Mesendoderm (in vitro differentiated cells): ENCODE results near the gene AMMECR1.

Experiments
- DNase-seq: peaks from one replicate; pipeline ENCODE4 v3.0.0; 2013
- H2AK5ac ChIP-seq: 2 replicates; pipeline ENCODE4 v1.6.1; 2013; ENCODE audit warnings: low read length, inconsistent platforms
- H2BK120ac ChIP-seq: 2 replicates; pipeline ENCODE4 v1.6.1; 2013; ENCODE audit warnings: low read depth, mild to moderate bottlenecking, low read length, moderate library complexity, mixed read lengths
- H2BK15ac ChIP-seq: replicated peaks from 2 replicates; pipeline ENCODE4 v1.6.1; 2013; ENCODE audit warnings: low read depth, mild to moderate bottlenecking, moderate library complexity
- H2BK5ac ChIP-seq: 2 replicates; pipeline ENCODE4 v1.6.1; 2013; ENCODE audit warnings: low read length, inconsistent platforms
- H3K18ac ChIP-seq: 2 replicates; pipeline ENCODE4 v1.6.1; 2013; ENCODE audit warnings: mild to moderate bottlenecking, low read length, mixed read lengths
- H3K23ac ChIP-seq: one replicate; pipeline ENCODE4 v1.6.1; 2013; ENCODE audit warnings: low read length
- H3K27ac ChIP-seq: 2 replicates; pipeline ENCODE4 v1.5.1; 2013; ENCODE audit warnings: low read depth, mild to moderate bottlenecking, inconsistent platforms, low read length, moderate library complexity
- H3K27me3 ChIP-seq: 2 replicates; pipeline ENCODE4 v1.6.1; 2013; ENCODE audit warnings: low read length, control low read depth, mild to moderate bottlenecking, inconsistent platforms; ENCODE audit not compliant: insufficient read depth, poor library complexity
- H3K36me3 ChIP-seq: 2 replicates; pipeline ENCODE4 v1.6.1; 2013; ENCODE audit warnings: low read length, inconsistent platforms; ENCODE audit not compliant: control insufficient read depth, insufficient read depth
- H3K4ac ChIP-seq: one replicate; pipeline ENCODE4 v1.6.1; 2013; ENCODE audit warnings: low read depth, mild to moderate bottlenecking, low read length, moderate library complexity
- H3K4me1 ChIP-seq: 2 replicates; pipeline ENCODE4 v1.6.1; 2013; ENCODE audit warnings: low read depth, low read length, inconsistent platforms; ENCODE audit not compliant: control insufficient read depth
- H3K4me2 ChIP-seq: 2 replicates; pipeline ENCODE4 v1.6.1; 2013; ENCODE audit warnings: low read length
- H3K4me3 ChIP-seq: 2 replicates; pipeline ENCODE4 v1.5.1; 2013; ENCODE audit warnings: mild to moderate bottlenecking, low read length
- H3K56ac ChIP-seq: one replicate; pipeline ENCODE4 v1.6.1; 2013; ENCODE audit warnings: low read length
- H3K79me1 ChIP-seq: 2 replicates; pipeline ENCODE4 v1.6.1; 2013; ENCODE audit warnings: low read length, inconsistent platforms
- H3K79me2 ChIP-seq: 2 replicates; pipeline ENCODE4 v1.6.1; 2013; ENCODE audit warnings: mild to moderate bottlenecking, low read length; ENCODE audit not compliant: control insufficient read depth, insufficient read depth
- H3K9ac ChIP-seq: 2 replicates; pipeline ENCODE4 v1.6.1; 2013; ENCODE audit warnings: low read length, inconsistent platforms
- H4K5ac ChIP-seq: one replicate; pipeline ENCODE4 v1.6.1; 2013; ENCODE audit warnings: low read length
- H4K8ac ChIP-seq: one replicate; pipeline ENCODE4 v1.6.1; 2013; ENCODE audit warnings: low read depth, mild to moderate bottlenecking, control low read depth, low read length, moderate library complexity
- WGBS: extraction: QIAGEN DNeasy Blood & Tissue Kit; methylation state at CpG from one replicate; pipeline ENCODE4 v1.1.7; 2013; ENCODE audit warnings: low lambda C conversion rate, missing lambda C conversion rate; ENCODE audit not compliant: insufficient coverage; ENCODE audit errors: extremely low coverage; 5-methylcytosine and 5-hydroxymethylcytosine counted together

Gene AMMECR1

GRCh38 chrX:110282922-110283321 lies 35.0 kb downstream of the AMMECR1 start:
- Histone ChIP-seq H3K27me3 (no peaks in the 10 kb centered on the region), H3K27ac (no peak overlapping the region)
- no peak for DNase-seq

GRCh38 chrX:110281377-110281776 lies 36.5 kb downstream of the AMMECR1 start:
- no peaks in the 10 kb centered on the region for H3K4me1 ChIP-seq
- H3K9ac ChIP-seq = no peak overlapping the region
- H3K18ac ChIP-seq = no peak overlapping the region
- H3K36me3 ChIP-seq = no peaks in the 10 kb centered on the region
- no peak overlapping the region for H2BK5ac ChIP-seq
- no peak for DNase-seq
- H3K79me1 ChIP-seq = no peaks in the 10 kb centered on the region
- no peak overlapping the region for H2BK120ac ChIP-seq
- no peaks in the 10 kb centered on the region for H3K79me2 ChIP-seq
- H3K4ac ChIP-seq = no peak overlapping the region
- no peak overlapping the region for H2AK5ac ChIP-seq
- no peak overlapping the region for H3K4me2 ChIP-seq
- no peak overlapping the region for H4K5ac ChIP-seq
- H3K27me3 ChIP-seq = no peaks in the 10 kb centered on the region
- H3K23ac ChIP-seq = no peak overlapping the region
- WGBS = no CpG with 5 or more reads among the region's 2 CpGs
- H4K8ac ChIP-seq = no peak overlapping the region
- H2BK15ac ChIP-seq = no peak overlapping the region
- H3K56ac ChIP-seq = no peak overlapping the region
- H3K27ac ChIP-seq = no peak overlapping the region
- no peak overlapping the region for H3K4me3 ChIP-seq

More at GRCh38 chrX:110282922-110283321, 35.0 kb downstream of the AMMECR1 start:
- H3K4me2 ChIP-seq = no peak overlapping the region
- H3K4me3 ChIP-seq = no peak overlapping the region
- H3K18ac ChIP-seq = no peak overlapping the region
- no peak overlapping the region for H2BK120ac ChIP-seq
- no peaks in the 10 kb centered on the region for H3K79me2 ChIP-seq
- no peak overlapping the region for H2AK5ac ChIP-seq
- H3K23ac ChIP-seq = no peak overlapping the region
- no peak overlapping the region for H2BK5ac ChIP-seq
- no peak overlapping the region for H2BK15ac ChIP-seq
- no peaks in the 10 kb centered on the region for H3K4me1 ChIP-seq
- no peak overlapping the region for H3K9ac ChIP-seq
- H3K4ac ChIP-seq = no peak overlapping the region
- no peak overlapping the region for H3K56ac ChIP-seq
- H3K79me1 ChIP-seq = no peaks in the 10 kb centered on the region
- no peak overlapping the region for H4K5ac ChIP-seq
- no peaks in the 10 kb centered on the region for H3K36me3 ChIP-seq
- H4K8ac ChIP-seq = no peak overlapping the region

- H2BK120ac ChIP-seq = no peak overlapping the region
- H3K79me2 ChIP-seq = no peaks in the 10 kb centered on the region
- no peak overlapping the region for H3K9ac ChIP-seq
- no peaks in the 10 kb centered on the region for H3K27me3 ChIP-seq
- H3K4me2 ChIP-seq = no peak overlapping the region
- H2AK5ac ChIP-seq = no peak overlapping the region
- H3K4me1 ChIP-seq = no peaks in the 10 kb centered on the region
- no peak overlapping the region for H3K18ac ChIP-seq
- H3K36me3 ChIP-seq = no peaks in the 10 kb centered on the region
- H2BK5ac ChIP-seq = no peak overlapping the region
- no peak overlapping the region for H3K56ac ChIP-seq
- no peak for DNase-seq
- H3K4ac ChIP-seq = no peak overlapping the region
- no peak overlapping the region for H4K8ac ChIP-seq
- H3K79me1 ChIP-seq = no peaks in the 10 kb centered on the region
- H3K4me3 ChIP-seq = no peak overlapping the region
- no peak overlapping the region for H3K23ac ChIP-seq
- H2BK15ac ChIP-seq = no peak overlapping the region
- H3K27ac ChIP-seq = no peak overlapping the region
- H4K5ac ChIP-seq = no peak overlapping the region
Observed at GRCh38 chrX:110280954-110281353, 36.9 kb downstream of the AMMECR1 start.

GRCh38 chrX:110277609-110278008 lies 40.3 kb downstream of the AMMECR1 start:
- H3K4me2 ChIP-seq = no peak overlapping the region
- H4K8ac ChIP-seq = no peak overlapping the region
- no peak overlapping the region for H3K9ac ChIP-seq
- no CpG with 5 or more reads among the region's 1 CpG for WGBS
- no peak overlapping the region for H2AK5ac ChIP-seq
- no peak overlapping the region for H3K56ac ChIP-seq
- H3K4ac ChIP-seq = no peak overlapping the region
- H3K18ac ChIP-seq = no peak overlapping the region
- no peaks in the 10 kb centered on the region for H3K4me1 ChIP-seq
- no peak overlapping the region for H3K27ac ChIP-seq
- H2BK15ac ChIP-seq = no peak overlapping the region
- no peaks in the 10 kb centered on the region for H3K79me1 ChIP-seq
- no peaks in the 10 kb centered on the region for H3K27me3 ChIP-seq
- no peak overlapping the region for H4K5ac ChIP-seq
- no peaks in the 10 kb centered on the region for H3K79me2 ChIP-seq
- no peak overlapping the region for H2BK5ac ChIP-seq
- H2BK120ac ChIP-seq = no peak overlapping the region
- no peak for DNase-seq
- no peaks in the 10 kb centered on the region for H3K36me3 ChIP-seq
- H3K23ac ChIP-seq = no peak overlapping the region
- no peak overlapping the region for H3K4me3 ChIP-seq

GRCh38 chrX:110276778-110277177 lies 41.1 kb downstream of the AMMECR1 start:
- no peak overlapping the region for H2AK5ac ChIP-seq
- no peak overlapping the region for H2BK120ac ChIP-seq
- no peak overlapping the region for H4K5ac ChIP-seq
- H3K23ac ChIP-seq = no peak overlapping the region
- no peak overlapping the region for H2BK5ac ChIP-seq
- no CpG with 5 or more reads among the region's 2 CpGs for WGBS
- H3K4me2 ChIP-seq = no peak overlapping the region
- no peak overlapping the region for H3K4ac ChIP-seq
- H3K9ac ChIP-seq = no peak overlapping the region
- H3K27me3 ChIP-seq = no peaks in the 10 kb centered on the region
- no peak overlapping the region for H3K18ac ChIP-seq
- DNase-seq = no peak
- no peak overlapping the region for H4K8ac ChIP-seq
- H2BK15ac ChIP-seq = no peak overlapping the region
- no peaks in the 10 kb centered on the region for H3K79me1 ChIP-seq
- no peaks in the 10 kb centered on the region for H3K4me1 ChIP-seq
- no peaks in the 10 kb centered on the region for H3K79me2 ChIP-seq
- H3K56ac ChIP-seq = no peak overlapping the region
- no peak overlapping the region for H3K27ac ChIP-seq
- no peak overlapping the region for H3K4me3 ChIP-seq
- no peaks in the 10 kb centered on the region for H3K36me3 ChIP-seq

- Histone ChIP-seq H2BK15ac (no peak overlapping the region), H3K4me1 (no peaks in the 10 kb centered on the region), H3K4ac (no peak overlapping the region), H3K56ac (no peak overlapping the region), H3K4me3 (no peak overlapping the region), H3K79me1 (no peaks in the 10 kb centered on the region), H3K27ac (no peak overlapping the region), H3K36me3 (no peaks in the 10 kb centered on the region), H2BK120ac (no peak overlapping the region), H3K9ac (no peak overlapping the region), H2AK5ac (no peak overlapping the region), H3K18ac (no peak overlapping the region), H3K23ac (no peak overlapping the region), H3K4me2 (no peak overlapping the region), H4K5ac (no peak overlapping the region), H4K8ac (no peak overlapping the region), H2BK5ac (no peak overlapping the region), H3K79me2 (no peaks in the 10 kb centered on the region), H3K27me3 (no peaks in the 10 kb centered on the region)
- WGBS = no CpG with 5 or more reads among the region's 1 CpG
- DNase-seq = no peak
Observed at GRCh38 chrX:110268886-110269285, 49.0 kb downstream of the AMMECR1 start.
